NCI-H526 treated with DMSO at 0.1 percent for 48 hours (cell line): ENCODE measurements around the gene PPARG.
"Not testable (repeated sequence)": the region's sequence is repeated elsewhere in the genome, so short reads cannot be mapped to it uniquely, and the experiment has no call there.

Experiments used
- DNase-seq: peaks from one replicate; lab custom pipeline; 2025; lab: John Stamatoyannopoulos, UW

The PPARG gene

GRCh38 chr3:12443781-12444522, 155.1 kb downstream of the PPARG start:
- no peak for DNase-seq

GRCh38 chr3:12444582-12445471, 156.0 kb downstream of the PPARG start:
- no peak for DNase-seq

GRCh38 chr3:12445523-12446240, 156.8 kb downstream of the PPARG start:
- no peak for DNase-seq

- DNase-seq = no peak
Measured at GRCh38 chr3:12446298-12446697, 157.4 kb downstream of the PPARG start.

- DNase-seq = no peak
Measured at GRCh38 chr3:12447075-12447474, 158.2 kb downstream of the PPARG start.

- DNase-seq = not testable (repeated sequence)
Measured at GRCh38 chr3:12448404-12449202, 159.7 kb downstream of the PPARG start.

- DNase-seq = no peak
Measured at GRCh38 chr3:12449889-12450682, 161.2 kb downstream of the PPARG start.

- DNase-seq = no peak
Measured at GRCh38 chr3:12451481-12451880, 162.6 kb downstream of the PPARG start.

GRCh38 chr3:12451960-12452359, 163.1 kb downstream of the PPARG start:
- no peak for DNase-seq

- DNase-seq = no peak
Measured at GRCh38 chr3:12452361-12453330, 163.8 kb downstream of the PPARG start.

GRCh38 chr3:12454076-12454815, 165.4 kb downstream of the PPARG start:
- no peak for DNase-seq

- no peak for DNase-seq
Measured at GRCh38 chr3:12454816-12455121, 165.9 kb downstream of the PPARG start.

- DNase-seq = no peak
Measured at GRCh38 chr3:12455740-12456139, 166.9 kb downstream of the PPARG start.

- DNase-seq = no peak
Measured at GRCh38 chr3:12456441-12456840, 167.6 kb downstream of the PPARG start.

- DNase-seq = not testable (repeated sequence)
Measured at GRCh38 chr3:12457380-12457779, 168.5 kb downstream of the PPARG start.

- no peak for DNase-seq
Measured at GRCh38 chr3:12458901-12459300, 170.0 kb downstream of the PPARG start.

- no peak for DNase-seq
Measured at GRCh38 chr3:12460127-12460526, 171.3 kb downstream of the PPARG start.

GRCh38 chr3:12461097-12461649, 172.3 kb downstream of the PPARG start:
- no peak for DNase-seq
